SH-SY5Y (cell line): ENCODE measurements around the gene MALRD1.

Experiments used
- GATA2 ChIP-seq: IDR thresholded peaks from 2 replicates; pipeline ENCODE4 v1.6.1; 2011; ENCODE audit warnings: mild to moderate bottlenecking, low read depth, low read length
- GATA3 ChIP-seq: IDR thresholded peaks from 2 replicates; pipeline ENCODE4 v1.6.1; 2011; ENCODE audit warnings: low read depth, mild to moderate bottlenecking, low read length, moderate library complexity

DNA sequence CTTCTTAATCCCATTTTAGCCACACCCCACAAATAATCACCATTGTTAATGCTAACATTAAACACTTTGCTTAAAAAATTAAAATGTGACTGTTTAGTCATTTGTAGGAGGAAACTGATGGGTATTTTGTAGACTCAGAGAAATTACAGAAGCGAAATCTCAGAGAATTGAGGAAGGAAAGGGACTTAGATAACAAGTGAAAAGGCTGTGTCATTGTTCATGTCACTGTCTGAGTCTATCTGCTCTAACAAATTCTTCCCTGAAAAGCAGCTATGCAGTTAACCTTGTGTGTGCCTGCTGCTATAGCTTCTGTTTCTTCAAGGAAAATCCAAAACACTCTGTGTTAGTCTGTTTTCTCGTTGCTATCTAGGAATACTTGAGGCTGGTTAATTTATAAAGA, 726.7 kb downstream of the MALRD1 start:
- TF ChIP-seq GATA3 (no peak), GATA2 (no peak)
